ENCODE measurements around the gene CLSTN1. TPM values are rescaled to one million over a fixed set of nuclear protein-coding genes. Genes with fewer than 3 reads are reported as not detected.

Gene CLSTN1
- total RNA-seq, 1 experiment from 2014 or later = 119 TPM

GRCh38 chr1:9871021-9871420 is 47.3 kb upstream of the CLSTN1 start:
- Mint-ChIP-seq H3K4me1 (peaks cover 11% of the 10 kb centered on the region), H3K9me3 (no peaks in the 10 kb centered on the region), H3K27me3 (ENCODE audit: low read depth) (no peaks in the 10 kb centered on the region), H3K27ac (no peak overlapping the region), H3K36me3 (no peaks in the 10 kb centered on the region), H3K4me3 (no peak overlapping the region)
- DNase-seq (ENCODE audit: low spot score) = no peak
- CTCF ChIA-PET = interaction anchor here (2.1 to 3.3 kb wide), 2 partner anchors 10 to 150 kb away, joined by 8 to 21 read pairs; no protein-coding TSS in a partner anchor
- POLR2A ChIA-PET = no interaction called here
- ATAC-seq = no peak
- TF ChIP-seq OVOL2 (CRISPR knock-in tag; IDR thresholded peaks at IDR 0.05; ENCODE audit: borderline replicate concordance) (no peak), HMGXB4 (CRISPR knock-in tag; IDR thresholded peaks at IDR 0.05) (no peak), ZNF219 (CRISPR knock-in tag; IDR thresholded peaks at IDR 0.05; ENCODE audit: borderline replicate concordance) (no peak), ARID4B (CRISPR knock-in tag; IDR thresholded peaks at IDR 0.05; ENCODE audit: borderline replicate concordance) (no peak), PRDM15 (CRISPR knock-in tag; IDR thresholded peaks at IDR 0.05) (no peak), ATF3 (CRISPR knock-in tag; conservative IDR thresholded peaks at IDR 0.05) (no peak), SMAD4 (CRISPR knock-in tag; IDR thresholded peaks at IDR 0.05) (no peak), GTF2I (CRISPR knock-in tag; conservative IDR thresholded peaks at IDR 0.05) (no peak), ESRRA (CRISPR knock-in tag; IDR thresholded peaks at IDR 0.05; ENCODE audit: borderline replicate concordance) (no peak), AFF4 (CRISPR knock-in tag; IDR thresholded peaks at IDR 0.05; ENCODE audit: borderline replicate concordance) (no peak), TP53 (CRISPR knock-in tag; IDR thresholded peaks at IDR 0.05) (no peak), STAT6 (CRISPR knock-in tag; conservative IDR thresholded peaks at IDR 0.05; ENCODE audit: low read depth) (no peak), ETV6 (CRISPR knock-in tag; IDR thresholded peaks at IDR 0.05) (no peak), MLX (CRISPR knock-in tag; IDR thresholded peaks at IDR 0.05) (no peak), ZNF512 (CRISPR knock-in tag; IDR thresholded peaks at IDR 0.05; ENCODE audit: borderline replicate concordance) (no peak), ATF1 (CRISPR knock-in tag; IDR thresholded peaks at IDR 0.05) (no peak), SOX15 (CRISPR knock-in tag; IDR thresholded peaks at IDR 0.05) (no peak)
